Measurements from ENCODE around the gene NDUFA13. TPM values are rescaled to one million over a fixed set of nuclear protein-coding genes. Genes with fewer than 3 reads are reported as not detected.

The NDUFA13 gene
- total RNA-seq, 1 donor from 2014 or later, result 47.9 TPM

- Histone ChIP-seq H3K4me1 (no peaks in the 10 kb centered on the region), H3K27me3 (no peaks in the 10 kb centered on the region), H3K36me3 (peaks cover 0 to 38% of the 10 kb centered on the region in 2 donors), H3K9me3 (no peaks in the 10 kb centered on the region), H3K27ac (no peak overlapping the region), H3K4me3 (no peak overlapping the region)
- TF ChIP-seq POLR2A (IDR thresholded peaks at IDR 0.05), result no peak
- TF ChIP-seq POLR2AphosphoS5 (IDR thresholded peaks at IDR 0.05; ENCODE audit: insufficient read depth in 1 of 2, low read depth in 1 of 2), result no peak
- TF ChIP-seq CTCF (IDR thresholded peaks at IDR 0.05), result no peak
- no peak for DNase-seq (ENCODE audit: extremely low spot score in 2 of 2)
- intact Hi-C loops (cut with DNase I), result no loop called here
Observed at GRCh38 chr19:19505669-19506326, 10.2 kb upstream of the NDUFA13 start.

GRCh38 chr19:19506592-19506991, 9.4 kb upstream of the NDUFA13 start:
- no peak overlapping the region for H3K27ac ChIP-seq
- no peak for DNase-seq (ENCODE audit: extremely low spot score in 2 of 2)
- no peak for TF ChIP-seq CTCF (IDR thresholded peaks at IDR 0.05)
- no peak for TF ChIP-seq POLR2AphosphoS5 (IDR thresholded peaks at IDR 0.05; ENCODE audit: insufficient read depth in 1 of 2, low read depth in 1 of 2)
- H3K4me3 ChIP-seq, result no peak overlapping the region
- H3K9me3 ChIP-seq, result no peaks in the 10 kb centered on the region
- intact Hi-C loops (cut with DNase I), result no loop called here
- H3K27me3 ChIP-seq, result no peaks in the 10 kb centered on the region
- peaks cover 0 to 30% of the 10 kb centered on the region in 2 donors for H3K36me3 ChIP-seq
- no peaks in the 10 kb centered on the region for H3K4me1 ChIP-seq

- no peak for DNase-seq (ENCODE audit: extremely low spot score in 2 of 2)
- Histone ChIP-seq H3K9me3 (no peaks in the 10 kb centered on the region), H3K4me3 (no peak overlapping the region), H3K27me3 (no peaks in the 10 kb centered on the region), H3K4me1 (no peaks in the 10 kb centered on the region), H3K27ac (no peak overlapping the region), H3K36me3 (peaks cover 0 to 22% of the 10 kb centered on the region in 2 donors)
- intact Hi-C loops (cut with DNase I), result no loop called here
- TF ChIP-seq CTCF (IDR thresholded peaks at IDR 0.05) (no peak), POLR2AphosphoS5 (IDR thresholded peaks at IDR 0.05; ENCODE audit: insufficient read depth in 1 of 2, low read depth in 1 of 2) (no peak), POLR2A (IDR thresholded peaks at IDR 0.05) (no peak)
Observed at GRCh38 chr19:19507354-19507753, 8.7 kb upstream of the NDUFA13 start.

- Histone ChIP-seq H3K4me1 (no peaks in the 10 kb centered on the region), H3K27ac (no peak overlapping the region), H3K9me3 (no peaks in the 10 kb centered on the region), H3K27me3 (no peaks in the 10 kb centered on the region), H3K4me3 (no peak overlapping the region), H3K36me3 (peaks cover 0 to 16% of the 10 kb centered on the region in 2 donors)
- no peak for DNase-seq (ENCODE audit: extremely low spot score in 2 of 2)
- TF ChIP-seq POLR2AphosphoS5 (IDR thresholded peaks at IDR 0.05; ENCODE audit: insufficient read depth in 1 of 2, low read depth in 1 of 2) (no peak), POLR2A (IDR thresholded peaks at IDR 0.05) (no peak), CTCF (IDR thresholded peaks at IDR 0.05) (no peak)
- intact Hi-C loops (cut with DNase I), result no loop called here
Observed at GRCh38 chr19:19508217-19508616, 7.8 kb upstream of the NDUFA13 start.

- TF ChIP-seq POLR2AphosphoS5 (IDR thresholded peaks at IDR 0.05; ENCODE audit: insufficient read depth in 1 of 2, low read depth in 1 of 2), result no peak
- no peak for TF ChIP-seq POLR2A (IDR thresholded peaks at IDR 0.05)
- TF ChIP-seq CTCF (IDR thresholded peaks at IDR 0.05), result no peak
- no peak overlapping the region for H3K27ac ChIP-seq
- intact Hi-C loops (cut with DNase I), result no loop called here
Observed at GRCh38 chr19:19510432-19510831, 5.6 kb upstream of the NDUFA13 start.

More at GRCh38 chr19:19510432-19510831, 5.6 kb upstream of the NDUFA13 start:
- no peaks in the 10 kb centered on the region for H3K27me3 ChIP-seq
- peaks cover 14% of the 10 kb centered on the region for H3K4me1 ChIP-seq
- H3K36me3 ChIP-seq, result peaks cover 0 to 8% of the 10 kb centered on the region in 2 donors
- H3K9me3 ChIP-seq, result no peaks in the 10 kb centered on the region
- no peak overlapping the region for H3K4me3 ChIP-seq
- DNase-seq (ENCODE audit: extremely low spot score in 2 of 2), result no peak
